SH-SY5Y (cell line): ENCODE measurements around the gene FLYWCH1.

ENCODE experiments used
- GATA2 ChIP-seq: IDR thresholded peaks from 2 replicates; pipeline ENCODE4 v1.6.1; 2011; ENCODE audit warnings: mild to moderate bottlenecking, low read depth, low read length
- GATA3 ChIP-seq: IDR thresholded peaks from 2 replicates; pipeline ENCODE4 v1.6.1; 2011; ENCODE audit warnings: low read depth, mild to moderate bottlenecking, low read length, moderate library complexity

The FLYWCH1 gene

GRCh38 chr16:2966043-2966807 lies 54.5 kb downstream of the FLYWCH1 start:
- no peak for TF ChIP-seq GATA2

- TF ChIP-seq GATA3 = no peak
- no peak for TF ChIP-seq GATA2
These were observed 55.1 kb downstream of the FLYWCH1 start for GRCh38 chr16:2966808-2967191.

GRCh38 chr16:2967211-2967631 lies 55.5 kb downstream of the FLYWCH1 start:
- TF ChIP-seq GATA2 = no peak
- no peak for TF ChIP-seq GATA3

- TF ChIP-seq GATA3 (no peak), GATA2 (no peak)
These were observed 56.0 kb downstream of the FLYWCH1 start for GRCh38 chr16:2967721-2968161.

- TF ChIP-seq GATA2 (no peak), GATA3 (no peak)
These were observed 56.6 kb downstream of the FLYWCH1 start for GRCh38 chr16:2968368-2968737.

GRCh38 chr16:2968738-2969544 lies 57.2 kb downstream of the FLYWCH1 start, which contains the start of gene PAQR4:
Gene PAQR4 (plus strand): TSS chr16:2969348. CDS start chr16:2969675, 327 bp downstream.
- TF ChIP-seq GATA2 (no peak), GATA3 (no peak)

DNA sequence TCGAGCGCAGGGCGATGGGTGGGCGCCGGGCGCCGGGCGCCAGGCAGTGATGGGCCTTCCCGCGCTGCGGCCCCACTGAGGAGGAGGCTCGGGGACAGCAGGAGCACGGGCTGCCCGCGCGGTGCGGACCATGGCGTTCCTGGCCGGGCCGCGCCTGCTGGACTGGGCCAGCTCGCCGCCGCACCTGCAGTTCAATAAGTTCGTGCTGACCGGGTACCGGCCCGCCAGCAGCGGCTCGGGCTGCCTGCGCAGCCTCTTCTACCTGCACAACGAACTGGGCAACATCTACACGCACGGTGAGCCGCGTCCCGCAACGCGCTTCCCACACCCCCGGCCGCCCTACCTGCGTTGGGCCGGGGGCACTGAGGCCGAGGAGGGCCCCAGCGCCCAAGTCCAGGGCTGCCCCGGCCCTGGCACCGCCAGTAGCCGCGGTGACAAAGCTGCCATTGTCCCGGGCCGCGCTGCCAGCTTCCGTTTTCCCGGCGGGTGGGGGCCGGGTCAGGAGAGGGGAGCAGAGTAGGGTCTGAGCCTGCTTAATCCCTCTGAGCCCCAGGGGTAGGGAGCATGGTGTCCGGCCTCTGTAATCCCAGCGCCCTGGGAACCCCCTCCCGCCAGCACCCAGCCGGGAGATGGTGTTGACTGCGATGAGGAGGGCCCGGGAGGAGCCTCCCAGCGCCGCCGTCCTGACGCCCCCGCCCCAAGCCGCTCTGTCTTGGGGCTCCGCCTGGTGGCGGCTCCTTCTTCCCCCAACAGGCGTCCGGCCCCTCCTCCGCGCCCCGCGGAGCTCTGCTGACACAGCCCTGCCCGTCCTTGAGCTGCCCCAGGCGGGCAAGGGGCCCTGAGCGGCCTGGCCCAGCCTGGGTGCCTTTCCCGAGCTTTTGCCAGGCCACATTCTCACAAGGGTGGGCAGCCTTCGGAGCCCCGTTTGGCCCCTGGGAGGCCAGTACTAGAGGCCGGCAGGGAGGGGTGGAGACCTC lies 58.1 kb downstream of the FLYWCH1 start:
- TF ChIP-seq GATA2 (no peak), GATA3 (no peak)

DNA sequence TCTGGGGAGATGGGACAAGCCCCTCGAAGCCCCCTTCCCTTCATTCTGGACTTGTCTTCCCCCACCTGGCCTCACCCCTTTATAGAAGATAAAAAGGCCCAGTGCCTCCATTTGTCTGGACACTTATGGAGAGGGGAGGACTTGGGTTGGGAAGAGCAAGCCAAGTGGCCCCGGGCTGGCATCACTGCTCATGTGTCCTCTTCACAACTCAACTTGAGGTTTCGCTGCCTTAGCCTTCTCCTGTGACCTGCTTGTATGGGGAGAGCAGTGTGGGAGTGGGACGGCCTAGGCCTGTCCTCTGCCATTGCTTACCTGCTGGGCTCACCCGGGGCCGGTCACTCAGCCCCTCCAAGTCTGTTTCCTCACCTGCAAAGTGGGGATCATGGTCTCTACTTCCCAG lies 58.8 kb downstream of the FLYWCH1 start:
- no peak for TF ChIP-seq GATA2
- TF ChIP-seq GATA3 = no peak

DNA sequence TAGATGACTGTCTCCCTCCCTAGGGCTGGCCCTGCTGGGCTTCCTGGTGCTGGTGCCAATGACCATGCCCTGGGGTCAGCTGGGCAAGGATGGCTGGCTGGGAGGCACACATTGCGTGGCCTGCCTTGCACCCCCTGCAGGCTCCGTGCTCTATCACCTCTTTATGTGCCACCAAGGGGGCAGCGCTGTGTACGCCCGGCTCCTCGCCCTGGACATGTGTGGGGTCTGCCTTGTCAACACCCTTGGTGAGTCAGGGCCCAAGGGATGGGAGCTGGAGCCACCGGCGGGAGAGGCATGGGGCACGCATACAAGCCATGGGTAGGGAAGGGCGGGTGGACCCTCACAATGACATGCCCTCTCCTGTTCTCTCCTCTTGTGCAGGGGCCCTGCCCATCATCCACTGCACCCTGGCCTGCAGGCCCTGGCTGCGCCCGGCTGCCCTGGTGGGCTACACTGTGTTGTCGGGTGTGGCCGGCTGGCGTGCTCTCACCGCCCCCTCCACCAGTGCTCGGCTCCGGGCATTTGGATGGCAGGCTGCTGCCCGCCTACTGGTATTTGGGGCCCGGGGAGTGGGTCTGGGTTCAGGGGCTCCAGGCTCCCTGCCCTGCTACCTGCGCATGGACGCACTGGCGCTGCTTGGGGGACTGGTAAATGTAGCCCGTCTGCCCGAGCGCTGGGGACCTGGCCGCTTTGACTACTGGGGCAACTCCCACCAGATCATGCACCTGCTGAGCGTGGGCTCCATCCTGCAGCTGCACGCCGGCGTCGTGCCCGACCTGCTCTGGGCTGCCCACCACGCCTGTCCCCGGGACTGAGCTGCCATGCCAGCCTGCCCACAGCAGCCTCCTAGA lies 59.6 kb downstream of the FLYWCH1 start:
- no peak for TF ChIP-seq GATA3
- TF ChIP-seq GATA2 = no peak

DNA sequence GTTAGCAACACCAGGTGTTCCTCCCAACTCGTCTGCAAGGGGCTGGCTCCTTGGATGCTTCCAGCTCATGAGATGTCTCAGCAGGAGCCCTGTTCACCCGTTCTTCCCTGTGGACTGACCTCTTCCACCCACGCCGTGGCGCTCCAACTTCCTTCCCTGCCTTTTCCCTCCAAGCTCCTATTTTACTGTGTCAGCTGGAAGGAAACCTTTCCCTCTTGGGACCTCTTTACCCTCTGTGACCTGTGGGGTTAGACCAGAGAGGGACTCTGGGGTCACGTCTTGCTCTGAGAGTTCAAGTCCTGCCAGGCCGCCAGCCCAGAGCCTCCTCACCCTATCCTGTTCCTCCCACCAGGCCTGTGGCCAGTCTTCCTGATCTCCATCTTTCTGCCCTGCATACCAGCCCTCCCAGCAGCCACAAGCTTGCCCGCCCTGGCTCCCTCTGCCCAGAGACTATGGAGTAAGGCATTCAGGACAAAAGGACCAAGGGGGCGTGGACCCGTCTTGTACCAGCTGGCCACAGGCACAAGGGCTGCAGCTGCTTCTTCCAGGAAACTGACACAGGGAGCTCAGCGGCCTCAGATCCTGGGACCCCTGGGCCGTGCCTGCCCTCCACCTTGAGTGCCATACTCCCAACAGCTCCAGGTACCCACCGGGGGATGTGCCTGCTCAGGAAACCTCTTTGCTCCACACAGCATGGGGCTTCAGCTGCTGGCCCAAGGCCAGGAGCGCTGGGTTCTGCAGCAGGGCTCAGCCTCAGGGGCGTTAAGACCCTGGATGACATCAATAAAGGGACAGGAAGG lies 60.5 kb downstream of the FLYWCH1 start:
- TF ChIP-seq GATA2 = no peak
- TF ChIP-seq GATA3 = no peak

DNA sequence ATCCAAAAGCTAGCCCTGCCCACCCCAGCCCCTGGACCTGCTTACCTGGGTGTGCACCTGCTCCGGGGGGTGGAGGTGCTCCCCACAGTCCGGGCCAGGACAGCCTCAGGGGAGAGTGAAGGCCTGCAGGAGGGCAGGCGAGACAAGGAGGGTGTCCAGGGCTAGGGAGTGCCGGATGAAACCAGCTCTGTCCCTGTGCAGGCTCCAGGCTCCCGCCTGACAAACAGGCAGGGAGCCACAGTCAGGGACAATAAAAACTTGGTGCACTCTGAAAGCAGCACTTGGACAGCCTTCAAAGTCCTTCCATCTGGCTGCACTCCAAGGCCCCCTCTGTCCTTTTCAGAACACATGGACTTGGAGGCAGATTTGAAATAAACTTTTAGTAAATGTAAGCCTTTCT lies 61.4 kb downstream of the FLYWCH1 start:
- TF ChIP-seq GATA3 = no peak
- TF ChIP-seq GATA2 = no peak

DNA sequence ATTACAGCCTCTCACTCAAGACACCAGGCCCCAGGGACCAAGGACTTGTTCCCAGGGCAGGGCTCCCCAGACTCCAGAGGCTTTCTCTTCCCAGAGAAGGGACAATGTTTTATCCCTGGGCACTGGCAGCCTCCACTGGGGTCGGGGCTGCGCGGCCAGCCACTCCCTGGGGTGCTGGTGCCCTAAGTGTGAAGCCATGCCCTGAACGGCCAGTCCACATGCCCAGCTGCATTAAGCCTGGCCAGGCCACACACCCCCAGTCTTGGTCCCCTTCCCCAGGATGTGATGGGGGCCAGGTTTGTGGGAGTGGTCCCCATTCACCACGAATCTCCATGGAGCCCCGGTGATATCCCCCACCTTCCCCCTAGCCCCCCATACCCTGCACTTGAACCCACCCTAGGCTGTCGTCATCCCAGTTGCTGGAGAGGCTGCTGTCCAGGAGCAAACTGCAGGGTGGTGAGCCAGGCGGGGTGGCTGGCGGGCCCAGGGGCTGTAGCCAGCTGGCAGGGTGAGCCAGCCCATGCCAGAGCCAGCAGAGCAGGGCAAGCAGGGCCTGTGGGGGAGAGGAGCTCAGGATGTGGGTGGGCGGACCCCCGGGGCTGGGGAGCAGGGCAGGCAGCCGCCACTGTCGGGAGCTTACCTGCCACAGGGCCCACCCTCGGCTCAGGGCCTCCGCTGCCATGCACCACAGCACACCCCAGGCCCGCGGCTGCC lies 62.0 kb downstream of the FLYWCH1 start:
- no peak for TF ChIP-seq GATA2
- no peak for TF ChIP-seq GATA3
